ENCODE data around the gene FBN1.

FBN1 gene

DNA sequence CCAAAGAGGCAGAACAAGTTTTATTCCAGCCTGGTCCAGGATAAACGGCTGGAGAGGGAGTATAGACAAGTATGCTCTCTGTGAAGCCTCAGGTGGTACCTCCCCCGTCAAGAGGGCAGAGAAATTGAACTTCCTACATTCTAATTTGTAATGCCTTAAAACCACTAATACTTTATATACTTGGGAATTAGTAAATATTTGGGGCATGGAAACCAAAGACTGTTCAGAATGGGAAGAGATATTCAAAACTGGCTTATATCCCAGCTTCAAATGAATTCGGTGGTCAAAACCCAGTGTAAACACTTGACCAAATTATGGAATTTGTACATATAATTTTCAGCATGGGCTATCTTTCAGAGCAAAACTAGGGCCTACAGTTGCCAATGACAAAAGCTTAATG, 122.6 kb downstream of the FBN1 start:
- Histone ChIP-seq H3K4me1 (ENCODE audit: low read length) (peaks cover 6% of the 10 kb centered on the region; the same call in 1 of the 2 replicates), H3K4me2 (ENCODE audit: low read length) (no peak overlapping the region), H2AFZ (ENCODE audit: low read depth, low read length) (no peak overlapping the region), H3K36me3 (replicated peaks; ENCODE audit: low read depth, low read length) (no peaks in the 10 kb centered on the region), H3K9me3 (ENCODE audit: insufficient read depth, low read length) (no peaks in the 10 kb centered on the region), H3K27me3 (ENCODE audit: low read depth, low read length) (no peaks in the 10 kb centered on the region), H3K79me2 (ENCODE audit: low read length) (no peaks in the 10 kb centered on the region), H3K27ac (ENCODE audit: low read length) (no peak overlapping the region), H4K20me1 (ENCODE audit: insufficient read depth, low read length) (no peaks in the 10 kb centered on the region), H3K9ac (ENCODE audit: low read length) (no peak overlapping the region), H3K4me3 (ENCODE audit: low read length) (no peak overlapping the region)
- TF ChIP-seq EZH2phosphoT487 (IDR thresholded peaks at IDR 0.05; ENCODE audit: low read depth): no peak
- TF ChIP-seq, protein P1, sequence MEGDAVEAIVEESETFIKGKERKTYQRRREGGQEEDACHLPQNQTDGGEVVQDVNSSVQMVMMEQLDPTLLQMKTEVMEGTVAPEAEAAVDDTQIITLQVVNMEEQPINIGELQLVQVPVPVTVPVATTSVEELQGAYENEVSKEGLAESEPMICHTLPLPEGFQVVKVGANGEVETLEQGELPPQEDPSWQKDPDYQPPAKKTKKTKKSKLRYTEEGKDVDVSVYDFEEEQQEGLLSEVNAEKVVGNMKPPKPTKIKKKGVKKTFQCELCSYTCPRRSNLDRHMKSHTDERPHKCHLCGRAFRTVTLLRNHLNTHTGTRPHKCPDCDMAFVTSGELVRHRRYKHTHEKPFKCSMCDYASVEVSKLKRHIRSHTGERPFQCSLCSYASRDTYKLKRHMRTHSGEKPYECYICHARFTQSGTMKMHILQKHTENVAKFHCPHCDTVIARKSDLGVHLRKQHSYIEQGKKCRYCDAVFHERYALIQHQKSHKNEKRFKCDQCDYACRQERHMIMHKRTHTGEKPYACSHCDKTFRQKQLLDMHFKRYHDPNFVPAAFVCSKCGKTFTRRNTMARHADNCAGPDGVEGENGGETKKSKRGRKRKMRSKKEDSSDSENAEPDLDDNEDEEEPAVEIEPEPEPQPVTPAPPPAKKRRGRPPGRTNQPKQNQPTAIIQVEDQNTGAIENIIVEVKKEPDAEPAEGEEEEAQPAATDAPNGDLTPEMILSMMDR (IDR thresholded peaks at IDR 0.05; ENCODE audit: low read depth, low read length): no peak

DNA sequence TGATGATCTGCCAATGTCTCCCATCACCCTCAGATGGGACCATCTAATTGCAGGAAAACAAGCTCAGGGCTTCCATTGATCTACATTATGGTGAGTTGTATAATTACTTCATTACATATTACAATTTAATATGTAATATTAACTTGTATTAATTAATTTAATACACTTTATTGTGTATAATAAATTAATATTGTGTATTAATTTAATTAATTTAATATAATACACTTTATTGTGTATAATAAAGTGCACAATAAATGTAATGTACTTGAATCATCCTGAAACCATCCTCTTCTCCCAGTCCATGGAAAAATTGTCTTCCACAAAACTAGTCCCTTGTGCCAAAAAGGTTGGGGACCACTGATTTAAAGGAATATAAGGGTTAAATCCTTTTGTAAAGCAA, 123.4 kb downstream of the FBN1 start:
- Histone ChIP-seq H3K36me3 (replicated peaks; ENCODE audit: low read depth, low read length) (no peaks in the 10 kb centered on the region), H3K4me3 (ENCODE audit: low read length) (no peak overlapping the region), H3K9me3 (ENCODE audit: insufficient read depth, low read length) (no peaks in the 10 kb centered on the region), H3K27ac (ENCODE audit: low read length) (no peak overlapping the region), H4K20me1 (ENCODE audit: insufficient read depth, low read length) (no peaks in the 10 kb centered on the region), H3K9ac (ENCODE audit: low read length) (no peak overlapping the region), H3K4me1 (ENCODE audit: low read length) (peaks cover 6% of the 10 kb centered on the region; the same call in 1 of the 2 replicates), H3K79me2 (ENCODE audit: low read length) (no peaks in the 10 kb centered on the region), H2AFZ (ENCODE audit: low read depth, low read length) (no peak overlapping the region), H3K4me2 (ENCODE audit: low read length) (no peak overlapping the region), H3K27me3 (ENCODE audit: low read depth, low read length) (no peaks in the 10 kb centered on the region)
- TF ChIP-seq, protein P1 (IDR thresholded peaks at IDR 0.05; ENCODE audit: low read depth, low read length): no peak

DNA sequence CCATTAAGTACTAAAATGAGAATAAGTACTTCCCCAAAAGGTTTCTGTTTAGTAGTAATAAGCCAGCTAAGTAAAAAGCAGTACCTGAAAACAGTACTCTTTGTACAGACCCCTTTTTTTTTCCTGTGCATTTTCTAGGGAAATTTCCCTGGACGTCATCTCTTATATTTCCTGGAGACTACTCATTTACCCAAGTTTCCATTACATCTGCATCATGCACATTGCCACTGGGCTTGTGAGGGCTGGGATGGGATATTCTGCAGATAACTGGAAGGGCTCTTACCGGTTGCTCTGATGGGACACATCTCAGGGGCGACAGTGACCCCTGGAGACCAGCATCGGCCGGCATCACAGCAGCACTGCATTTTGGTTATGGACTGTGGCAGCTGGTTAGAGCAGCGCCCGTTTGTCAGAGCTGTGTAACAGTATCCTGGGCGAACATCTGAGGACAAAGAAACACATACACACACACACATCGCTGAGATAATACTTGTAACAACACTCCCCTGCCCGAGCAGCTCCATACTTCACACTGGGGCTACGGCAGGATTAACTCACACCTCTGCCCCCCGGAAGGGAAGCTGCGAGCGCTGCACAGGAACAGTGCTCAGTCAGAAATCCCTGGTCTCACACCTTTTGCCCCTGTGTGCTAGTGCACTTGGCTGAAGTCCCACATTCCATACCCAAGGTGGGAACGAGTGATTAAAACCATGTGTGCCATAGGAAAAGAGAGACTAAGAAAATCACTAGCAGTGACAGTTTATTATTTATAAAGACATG, 124.9 kb downstream of the FBN1 start:
- H3K4me2 ChIP-seq (ENCODE audit: low read length): no peak overlapping the region
- no peak overlapping the region for H2AFZ ChIP-seq (ENCODE audit: low read depth, low read length)
- H3K9ac ChIP-seq (ENCODE audit: low read length): no peak overlapping the region
- no peak for TF ChIP-seq EZH2phosphoT487 (IDR thresholded peaks at IDR 0.05; ENCODE audit: low read depth)
- TF ChIP-seq, protein P1 (IDR thresholded peaks at IDR 0.05; ENCODE audit: low read depth, low read length): no peak
- no peaks in the 10 kb centered on the region for H4K20me1 ChIP-seq (ENCODE audit: insufficient read depth, low read length)
- no peaks in the 10 kb centered on the region for H3K9me3 ChIP-seq (ENCODE audit: insufficient read depth, low read length)
- H3K36me3 ChIP-seq (replicated peaks; ENCODE audit: low read depth, low read length): no peaks in the 10 kb centered on the region
- no peak overlapping the region for H3K4me3 ChIP-seq (ENCODE audit: low read length)
- H3K79me2 ChIP-seq (ENCODE audit: low read length): no peaks in the 10 kb centered on the region
- no peak overlapping the region for H3K27ac ChIP-seq (ENCODE audit: low read length)
- no peaks in the 10 kb centered on the region for H3K27me3 ChIP-seq (ENCODE audit: low read depth, low read length)
- peaks cover 6% of the 10 kb centered on the region; the same call in 1 of the 2 replicates for H3K4me1 ChIP-seq (ENCODE audit: low read length)

- no peaks in the 10 kb centered on the region for H3K79me2 ChIP-seq (ENCODE audit: low read length)
- no peaks in the 10 kb centered on the region for H3K27me3 ChIP-seq (ENCODE audit: low read depth, low read length)
- no peak overlapping the region for H3K27ac ChIP-seq (ENCODE audit: low read length)
- no peak overlapping the region for H3K4me3 ChIP-seq (ENCODE audit: low read length)
- H3K36me3 ChIP-seq (replicated peaks; ENCODE audit: low read depth, low read length): no peaks in the 10 kb centered on the region
- no peak overlapping the region for H2AFZ ChIP-seq (ENCODE audit: low read depth, low read length)
- H4K20me1 ChIP-seq (ENCODE audit: insufficient read depth, low read length): no peaks in the 10 kb centered on the region
- peaks cover 6% of the 10 kb centered on the region; the same call in 1 of the 2 replicates for H3K4me1 ChIP-seq (ENCODE audit: low read length)
- no peak overlapping the region for H3K9ac ChIP-seq (ENCODE audit: low read length)
- no peaks in the 10 kb centered on the region for H3K9me3 ChIP-seq (ENCODE audit: insufficient read depth, low read length)
- no peak overlapping the region for H3K4me2 ChIP-seq (ENCODE audit: low read length)
- no peak for TF ChIP-seq EZH2phosphoT487 (IDR thresholded peaks at IDR 0.05; ENCODE audit: low read depth)
- TF ChIP-seq, protein P1 (IDR thresholded peaks at IDR 0.05; ENCODE audit: low read depth, low read length): no peak
These were observed 129.4 kb downstream of the FBN1 start for GRCh38 chr15:48516121-48516520.
